HL-60 (cell line): ENCODE data around the gene SLK.

Experiments
- CTCF ChIP-seq: IDR thresholded peaks from one replicate; pipeline ENCODE4 v1.5.1; 2011; ENCODE audit warnings: low read length, control low read depth, inconsistent platforms; ENCODE audit not compliant: insufficient read depth
- GABPA ChIP-seq: IDR thresholded peaks from 2 replicates; pipeline ENCODE4 v1.6.1; 2012; ENCODE audit warnings: low read depth

GRCh38 chr10:104005172-104005863 is 38.4 kb downstream of the SLK start:
- TF ChIP-seq CTCF: no peak
- TF ChIP-seq GABPA: no peak
